GM18909 (cell line): ENCODE data around the gene EFNA3.

Experiments
- ATAC-seq: cut with Tn5 transposase; IDR thresholded peaks from one replicate; pipeline ENCODE4 v1.9.1; 2021; ENCODE audit warnings: mild to moderate bottlenecking; ENCODE audit not compliant: unreplicated experiment, poor library complexity

Gene EFNA3

DNA sequence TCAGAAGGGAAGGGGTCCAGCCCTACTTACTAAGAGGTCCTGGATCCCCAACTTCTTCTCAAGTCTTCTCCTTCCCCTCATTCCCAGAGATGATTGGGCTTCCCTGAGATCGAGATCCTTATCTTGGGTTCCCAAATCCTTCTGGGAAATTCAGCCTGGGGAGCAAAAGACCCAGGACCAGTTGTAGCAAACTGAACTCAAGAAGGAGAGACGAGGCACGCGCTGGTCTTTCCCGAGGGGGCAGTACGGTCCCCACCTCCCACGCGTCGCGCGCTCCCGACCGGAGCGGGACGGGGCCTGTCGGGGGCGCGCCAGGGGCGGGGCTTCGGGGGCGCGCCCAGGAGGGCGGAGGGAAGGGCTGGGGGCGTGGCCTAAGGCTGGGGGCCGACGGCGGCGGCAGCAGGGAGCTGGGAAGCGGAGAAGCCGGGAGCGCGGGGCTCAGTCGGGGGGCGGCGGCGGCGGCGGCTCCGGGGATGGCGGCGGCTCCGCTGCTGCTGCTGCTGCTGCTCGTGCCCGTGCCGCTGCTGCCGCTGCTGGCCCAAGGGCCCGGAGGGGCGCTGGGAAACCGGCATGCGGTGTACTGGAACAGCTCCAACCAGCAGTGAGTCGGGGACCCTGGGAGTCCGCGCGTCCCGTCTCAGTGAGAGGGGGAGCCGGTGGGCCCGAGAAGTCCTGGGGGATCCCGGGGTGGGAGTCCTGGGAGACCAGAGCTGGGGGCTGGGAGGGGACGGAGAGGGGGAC, at the start of gene EFNA3:
EFNA3 (plus strand) TSS at position 369 of the 741 bp plus-strand sequence; CDS start at position 474, 105 bp downstream.
- peak; percentile 46 for ATAC-seq

DNA sequence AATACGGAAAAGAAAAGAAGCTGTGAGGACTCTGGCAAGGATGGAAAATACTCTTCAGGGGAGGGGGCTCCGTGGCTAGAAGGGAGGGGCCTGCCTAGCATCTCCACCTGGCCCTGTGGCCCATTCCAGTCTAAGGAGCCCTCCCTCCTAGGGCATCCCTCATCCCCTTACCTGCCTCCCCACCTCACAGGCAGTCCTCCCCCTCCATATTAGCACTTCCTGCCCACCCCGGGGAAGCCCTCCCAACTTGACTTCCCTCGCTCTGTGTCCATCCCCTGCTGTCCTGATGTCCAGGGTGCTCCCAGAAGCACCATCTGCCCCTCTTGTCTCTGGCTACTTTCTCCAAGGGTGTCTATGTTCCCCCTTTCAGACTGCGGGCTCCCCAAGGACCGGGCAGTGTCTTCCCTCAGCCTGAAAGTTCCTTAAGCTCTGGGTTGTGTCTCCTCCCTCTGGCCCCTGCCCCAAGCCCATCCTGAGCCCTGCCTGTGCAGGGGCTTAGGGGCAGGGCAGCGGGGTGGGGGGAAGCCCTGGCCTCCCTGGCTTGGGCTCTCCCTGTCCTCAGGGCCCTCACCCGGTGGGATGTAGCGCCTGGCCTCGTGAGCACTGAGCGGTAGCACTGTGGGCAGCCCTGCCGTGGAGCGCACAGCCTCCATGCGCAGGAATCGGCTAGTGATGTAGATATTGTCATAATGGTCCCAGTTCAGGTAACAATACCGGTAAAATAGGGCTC, 49.0 kb upstream of the EFNA3 start:
- ATAC-seq: no peak

- no peak for ATAC-seq
These were observed 48.3 kb upstream of the EFNA3 start for GRCh38 chr1:155030243-155030795.

- ATAC-seq: no peak
These were observed 47.7 kb upstream of the EFNA3 start for GRCh38 chr1:155030899-155031298.

DNA sequence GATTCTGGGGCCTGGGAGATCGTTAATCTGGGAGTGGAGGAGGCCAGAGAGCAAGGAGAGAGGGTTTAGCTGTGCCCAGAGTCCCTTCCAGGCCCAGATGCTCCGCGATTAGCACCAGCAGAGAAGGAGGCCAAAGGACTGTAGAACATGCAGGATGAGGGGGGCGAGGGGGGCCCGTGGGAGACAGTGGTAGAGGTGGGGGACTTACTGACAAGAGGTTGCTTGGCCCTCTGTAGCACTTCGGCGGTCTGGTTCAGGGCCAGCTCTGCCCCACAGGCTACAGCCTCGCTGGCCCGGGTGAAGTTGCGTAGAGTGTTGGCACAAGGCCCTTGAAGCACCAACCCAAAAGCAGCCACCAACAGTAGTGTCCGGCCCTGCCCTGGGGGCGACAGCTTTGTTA, 45.8 kb upstream of the EFNA3 start:
- ATAC-seq: no peak

DNA sequence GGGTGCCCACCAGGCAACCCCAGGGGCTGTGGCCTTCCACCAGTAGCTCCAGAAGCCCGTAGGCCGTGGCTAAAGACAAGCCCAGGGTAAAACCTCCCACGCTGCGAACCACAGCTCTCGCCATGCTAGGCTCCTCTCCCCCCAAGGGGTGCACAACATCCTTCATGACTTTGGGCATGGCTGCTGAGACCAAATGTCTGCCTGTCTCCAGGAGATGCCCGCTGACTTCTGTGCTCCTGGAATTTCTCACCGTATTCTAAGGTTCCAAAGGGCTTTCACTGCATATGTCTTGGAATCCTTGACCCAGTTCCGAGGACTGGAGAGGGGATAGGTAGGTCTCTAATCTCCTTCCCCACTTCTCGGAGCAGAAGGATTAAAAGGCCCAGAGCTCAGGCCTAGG, 45.1 kb upstream of the EFNA3 start, which contains the start of the genes DCST1 and DCST2:
DCST1 (plus strand) TSS at position 301 of the 400 bp plus-strand sequence. CDS start 213 bp downstream, outside the sequence.
DCST2 (minus strand) TSS at position 258 of the 400 bp plus-strand sequence; CDS start at position 178, 80 bp downstream.
- no peak for ATAC-seq

DNA sequence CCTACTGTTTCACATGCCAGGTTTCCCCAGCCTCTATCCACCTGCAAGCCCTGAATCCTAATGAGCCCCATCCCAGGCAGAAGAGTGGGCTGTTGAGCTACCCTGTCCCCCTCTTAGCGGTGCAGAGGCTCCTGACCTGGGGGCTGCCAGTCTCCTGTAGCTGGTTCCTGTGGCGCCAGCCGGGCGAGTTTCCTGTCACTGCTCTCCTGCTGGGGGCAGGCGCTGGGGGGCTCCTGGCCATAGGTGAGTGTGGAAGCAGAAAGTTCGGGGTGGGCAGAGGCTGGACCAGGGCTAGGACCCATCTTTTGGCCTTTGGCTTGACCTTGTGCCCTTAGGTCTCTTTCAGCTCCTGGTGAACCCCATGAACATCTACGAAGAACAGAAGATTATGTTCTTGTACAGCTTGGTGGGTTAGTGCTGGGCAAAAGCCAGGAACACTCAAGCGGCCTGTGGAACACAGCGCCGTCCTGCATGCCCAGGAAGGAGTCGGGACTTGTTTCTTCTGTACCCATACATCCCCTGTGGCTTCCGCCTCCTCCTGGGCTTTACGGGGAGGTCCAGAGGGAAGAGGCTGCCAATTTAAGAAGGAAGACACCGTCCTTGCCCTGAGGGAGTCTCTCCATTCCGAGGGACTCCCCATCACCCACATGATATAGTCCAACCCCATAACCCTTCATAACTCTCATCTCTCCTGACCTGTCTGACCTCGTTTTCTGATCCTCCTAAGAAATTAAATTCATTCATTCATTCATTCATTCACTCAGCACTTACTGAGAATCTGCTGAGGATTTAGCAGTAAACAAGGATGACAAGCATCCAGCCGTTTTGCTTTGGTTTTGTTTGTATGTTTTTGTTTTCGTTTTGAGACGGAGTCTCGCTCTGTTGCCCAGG, 44.1 kb upstream of the EFNA3 start:
- ATAC-seq: no peak

- no peak for ATAC-seq
These were observed 42.7 kb upstream of the EFNA3 start for GRCh38 chr1:155035936-155036335.

DNA sequence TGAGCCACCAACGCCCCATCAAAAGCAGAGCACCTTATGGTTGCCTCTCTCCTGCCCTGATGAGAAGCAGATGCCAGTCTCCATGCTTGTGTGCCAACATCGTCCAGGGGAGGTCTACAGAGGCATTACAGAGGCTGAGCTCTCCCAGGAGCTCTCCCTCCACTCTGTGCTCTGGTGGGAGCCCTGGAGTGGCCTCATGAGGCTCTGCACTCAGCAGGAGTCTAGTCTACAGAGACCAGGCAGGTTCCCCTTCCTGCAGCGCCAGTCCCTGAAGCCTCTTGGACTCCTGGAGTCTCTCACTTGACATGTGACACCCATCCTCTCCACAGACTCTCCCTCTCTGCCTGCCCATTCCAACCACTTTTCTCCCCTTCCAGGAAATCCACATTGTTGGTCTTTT, 41.6 kb upstream of the EFNA3 start:
- no peak for ATAC-seq

DNA sequence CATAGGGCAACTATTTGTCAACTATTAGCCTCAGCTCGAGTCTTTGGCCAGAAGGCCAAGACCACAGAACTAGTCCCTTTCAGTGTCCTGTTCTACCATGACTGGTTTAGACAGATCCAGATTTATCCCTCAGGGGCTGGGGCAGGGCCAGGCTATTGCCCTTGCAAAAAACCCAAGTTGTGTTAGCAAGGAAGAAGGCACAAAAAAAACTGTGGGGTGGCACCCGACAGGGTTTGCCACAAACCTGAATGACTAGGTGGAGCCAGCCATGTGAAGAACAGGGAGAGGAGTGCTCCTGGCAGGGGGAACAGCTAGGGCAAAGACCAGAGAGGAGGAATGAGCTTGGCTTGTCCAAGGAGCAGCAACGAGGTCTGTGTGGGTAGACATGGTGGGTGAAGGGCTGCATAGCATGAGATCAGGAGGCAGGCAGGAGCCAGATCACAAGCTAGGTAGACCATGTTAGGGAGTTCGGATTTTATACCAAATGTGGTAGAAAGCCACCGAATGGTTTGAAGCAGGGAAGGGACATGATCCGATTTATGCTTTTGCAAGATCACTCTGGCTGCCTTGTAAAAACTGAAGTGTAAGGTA, 40.7 kb upstream of the EFNA3 start:
- no peak for ATAC-seq

DNA sequence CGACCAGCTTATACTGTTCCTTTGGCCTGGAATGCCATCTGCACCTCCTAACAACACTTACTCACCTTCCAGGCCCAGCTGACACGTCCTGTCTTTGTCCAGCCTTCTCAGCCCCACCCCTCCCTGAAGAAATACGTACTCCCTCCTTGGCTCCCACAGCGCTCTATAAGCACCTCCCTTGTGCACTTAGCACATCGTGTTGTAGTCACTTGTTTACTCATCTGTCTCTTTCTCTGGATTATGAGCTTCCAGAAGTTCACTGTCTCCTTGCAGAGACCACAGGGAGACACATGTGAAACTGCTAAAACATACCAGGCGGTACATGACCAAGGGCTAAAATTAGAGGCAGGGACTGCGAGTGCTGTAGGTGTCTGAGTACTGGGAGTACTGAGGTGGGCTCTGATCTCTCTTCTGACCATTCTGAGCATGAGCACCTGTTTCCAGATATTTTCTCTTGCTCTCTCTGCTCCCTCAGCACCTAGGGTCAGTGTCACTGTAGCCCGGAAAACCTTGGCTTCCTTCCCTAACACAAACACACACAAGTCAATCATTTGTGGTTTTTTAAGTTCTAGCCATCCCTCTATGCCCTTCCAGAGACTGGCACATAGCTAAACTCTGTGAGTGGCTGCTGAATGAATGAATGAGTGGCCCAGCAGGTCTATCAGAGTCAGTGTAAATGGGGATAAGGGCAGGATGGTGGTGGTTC, 39.9 kb upstream of the EFNA3 start:
- no peak for ATAC-seq

- ATAC-seq: no peak
These were observed 39.3 kb upstream of the EFNA3 start for GRCh38 chr1:155039308-155039669.

DNA sequence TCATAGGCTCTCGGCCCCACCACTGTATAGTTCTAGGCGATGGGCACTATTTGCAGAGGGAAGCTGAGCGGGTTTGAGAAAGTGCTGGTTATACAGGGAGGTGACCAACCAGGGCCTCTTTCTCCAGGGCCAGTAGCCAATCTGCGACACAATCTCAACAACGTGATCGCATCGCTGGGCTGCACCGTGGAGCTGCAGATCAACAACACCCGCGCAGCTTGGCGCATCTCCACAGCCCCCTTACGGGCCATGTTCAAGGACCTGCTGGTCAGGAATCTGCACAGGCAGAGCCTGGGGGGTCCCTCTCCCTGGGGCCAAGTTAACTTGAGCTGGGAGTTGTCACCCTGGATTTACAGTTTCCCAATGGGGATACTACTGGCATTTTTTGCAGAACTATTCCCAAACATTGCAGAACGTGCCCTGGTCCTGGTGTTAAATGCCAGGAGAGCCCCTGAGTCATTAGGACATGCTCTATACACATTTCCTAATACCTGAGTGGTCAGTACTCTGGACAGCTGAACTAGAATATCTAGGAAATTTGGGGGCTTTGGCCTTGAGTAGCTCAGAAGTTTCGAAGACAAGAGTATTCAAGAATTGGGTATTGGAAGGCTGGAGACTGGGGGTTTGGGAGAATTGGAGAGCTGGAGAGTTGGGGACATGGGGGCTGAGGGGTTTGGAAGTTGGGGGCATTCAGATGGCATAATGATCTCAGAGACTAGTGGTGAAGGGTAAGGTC, 38.1 kb upstream of the EFNA3 start:
- ATAC-seq: no peak

DNA sequence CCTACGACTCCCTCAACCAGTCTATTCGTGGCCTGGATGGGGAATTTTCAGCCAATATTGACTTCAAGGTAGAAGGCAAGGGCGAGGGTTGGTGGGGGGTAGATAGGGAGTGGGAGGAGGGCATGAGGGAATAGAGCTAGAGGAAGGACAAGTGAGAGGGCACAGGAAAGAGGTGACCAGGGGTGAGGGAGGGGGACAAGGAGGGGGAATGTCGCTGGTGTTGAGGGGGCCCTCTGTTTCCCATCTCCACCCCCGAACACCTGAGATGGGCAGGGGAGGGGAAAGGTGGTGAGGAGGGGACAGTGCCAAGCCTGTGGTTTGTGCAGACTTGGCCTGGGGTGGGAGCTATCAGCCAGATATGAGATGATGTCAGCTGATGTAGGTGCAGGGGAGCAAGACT, 35.8 kb upstream of the EFNA3 start:
- ATAC-seq: no peak

DNA sequence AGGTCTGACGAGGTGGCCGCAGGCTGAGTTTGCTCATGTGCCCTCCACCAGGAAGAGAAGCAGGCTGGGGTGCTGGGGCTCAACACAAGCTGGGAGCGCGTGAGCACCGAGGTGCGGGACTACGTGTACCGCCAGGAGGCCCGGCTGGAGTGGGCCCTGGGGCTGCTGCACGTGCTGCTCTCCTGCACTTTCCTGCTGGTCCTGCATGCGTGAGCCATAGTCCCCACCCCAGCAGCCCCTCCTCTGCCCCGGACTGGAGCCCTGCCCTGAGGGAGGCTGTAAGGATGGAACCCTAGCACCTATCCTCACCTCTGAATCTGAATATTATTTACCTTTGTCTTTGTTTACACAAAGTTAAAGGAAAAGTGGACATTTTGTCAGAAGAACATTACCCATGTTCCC, 35.3 kb upstream of the EFNA3 start:
- ATAC-seq: no peak

- no peak for ATAC-seq
These were observed 34.8 kb upstream of the EFNA3 start for GRCh38 chr1:155043793-155044192.

- ATAC-seq: no peak
These were observed 34.3 kb upstream of the EFNA3 start for GRCh38 chr1:155044365-155044764.

DNA sequence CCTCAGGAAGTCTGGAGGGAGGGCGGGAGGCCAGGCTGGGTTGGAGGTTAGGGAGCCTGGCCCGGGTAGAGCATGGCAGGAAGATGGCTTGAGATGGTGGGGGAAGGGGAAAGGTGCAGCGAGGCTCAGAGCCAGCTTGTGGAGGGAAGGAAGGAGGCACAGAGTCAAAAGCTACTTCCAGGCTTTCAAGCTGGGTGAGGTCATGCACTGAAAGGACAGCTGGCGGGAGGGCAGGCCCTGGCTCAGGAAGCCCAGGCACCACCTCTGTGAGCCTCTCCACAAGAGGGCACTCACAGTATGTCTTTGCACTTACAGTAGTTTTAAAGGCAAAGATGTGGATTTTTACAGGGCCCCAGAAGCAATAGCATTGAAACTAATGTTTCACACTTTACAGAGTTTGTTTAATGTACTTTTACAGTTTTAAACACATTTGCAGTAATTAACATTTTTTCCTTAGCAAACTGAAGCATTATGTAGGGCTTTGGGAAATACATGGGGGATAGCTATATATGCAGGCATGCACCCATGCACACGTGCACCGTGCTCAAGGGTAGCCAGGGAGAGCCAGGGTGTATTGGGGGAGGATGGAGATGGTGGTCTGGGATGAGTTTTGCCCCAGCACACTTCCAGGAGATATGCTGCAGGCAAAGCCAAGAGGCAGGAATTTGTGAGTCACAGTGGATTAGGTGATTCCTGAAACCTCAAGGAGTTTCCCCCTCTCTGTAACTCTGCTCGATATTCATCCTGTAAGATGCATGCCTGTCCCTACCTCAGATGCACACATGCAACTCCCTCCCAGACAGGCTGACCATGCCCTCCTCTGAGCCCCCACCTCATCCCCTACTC, 33.6 kb upstream of the EFNA3 start:
- ATAC-seq: no peak
